Fibroblast of lung (primary cell): ENCODE results near the gene CDKAL1. TPM values are rescaled to one million over a fixed set of nuclear protein-coding genes. Genes with fewer than 3 reads are reported as not detected.
A peak's percentile ranks its signal among the peaks of the same experiment; 100 is the strongest.

ENCODE experiments used
- DNase-seq, 2 donors: peaks; one replicate each; pipeline versions ENCODE4 v3.0.0 to v3.0.0-alpha.2; 2010; ENCODE audit warnings: low read depth in 2 of 2
- H2AFZ ChIP-seq: 2 replicates; pipeline ENCODE4 v1.5.1; 2012; ENCODE audit warnings: low read length, control low read depth, inconsistent platforms
- H3K27ac ChIP-seq: 2 replicates; pipeline ENCODE4 v1.5.1; 2011; ENCODE audit warnings: low read length, control low read depth; ENCODE audit not compliant: insufficient read depth
- H3K27me3 ChIP-seq: 2 replicates; pipeline ENCODE4 v1.5.1; 2011; ENCODE audit warnings: mild to moderate bottlenecking, low read length; ENCODE audit not compliant: control insufficient read depth, insufficient read depth
- H3K36me3 ChIP-seq: 2 replicates; pipeline ENCODE4 v1.5.1; 2011; ENCODE audit warnings: low read length; ENCODE audit not compliant: control insufficient read depth, insufficient read depth
- H3K4me1 ChIP-seq: 2 replicates; pipeline ENCODE4 v1.5.1; 2011; ENCODE audit warnings: low read length; ENCODE audit not compliant: control insufficient read depth, insufficient read depth; ENCODE audit errors: extremely low read depth
- H3K4me2 ChIP-seq: 2 replicates; pipeline ENCODE4 v1.5.1; 2011; ENCODE audit warnings: low read length, control low read depth; ENCODE audit not compliant: insufficient read depth; ENCODE audit errors: extremely low read depth
- H3K4me3 ChIP-seq, 4 experiments: fragments of 200-600 bp in 1 of 4; sonication (generic) in 1 of 4; replicated peaks in 1 of 4; 2 replicates each; pipeline ENCODE4 v1.5.1; 2011 to 2016; ENCODE audit warnings: low read length in 4 of 4, low read depth in 3 of 4, mild to moderate bottlenecking in 3 of 4, control low read depth in 2 of 4, inconsistent platforms in 1 of 4, mixed read lengths in 1 of 4; ENCODE audit not compliant: insufficient read depth in 1 of 4; ENCODE audit errors: control extremely low read depth in 1 of 4
- H3K79me2 ChIP-seq: 2 replicates; pipeline ENCODE4 v1.5.1; 2012; ENCODE audit warnings: mild to moderate bottlenecking, low read length, inconsistent platforms; ENCODE audit not compliant: control insufficient read depth, insufficient read depth
- H3K9ac ChIP-seq: 2 replicates; pipeline ENCODE4 v1.5.1; 2011; ENCODE audit warnings: mild to moderate bottlenecking, low read length, control low read depth; ENCODE audit not compliant: insufficient read depth
- H3K9me3 ChIP-seq: 2 replicates; pipeline ENCODE4 v1.5.1; 2012; ENCODE audit warnings: low read depth, low read length; ENCODE audit not compliant: control insufficient read depth, insufficient read depth
- H4K20me1 ChIP-seq: 2 replicates; pipeline ENCODE4 v1.5.1; 2011; ENCODE audit warnings: low read length; ENCODE audit not compliant: control insufficient read depth, insufficient read depth; ENCODE audit errors: extremely low read depth
- EZH2 ChIP-seq: IDR thresholded peaks from 2 replicates; pipeline ENCODE4 v1.5.1; 2012; ENCODE audit warnings: low read length, control low read depth, mild to moderate bottlenecking; ENCODE audit errors: missing control alignments
- polyA plus RNA-seq, 2 donors: library from polyadenylated mRNA; depleted of rRNA in 1 of 2; stranded (reverse) in 1 of 2; unstranded in 1 of 2; fragments of >200 nt; gene quantifications; 2 replicates each; pipeline ENCODE4 v1.2.1, GENCODE V29; 2011 to 2012; ENCODE audit warnings: missing spikeins in 1 of 2
- total RNA-seq: library from RNA; depleted of rRNA; stranded (reverse); fragments of >200 nt; gene quantifications from 2 replicates; pipeline ENCODE4 v1.2.1, GENCODE V29; 2014
- TF ChIP-seq, protein P1 (sequence below), 2 donors: IDR thresholded peaks in 1 of 2; conservative IDR thresholded peaks in 1 of 2; 1 replicate in 1 of 2; 2 replicates in 1 of 2; pipeline ENCODE4 v1.5.1; 2011 to 2012; ENCODE audit warnings: low read length in 2 of 2, control low read depth in 1 of 2, inconsistent platforms in 1 of 2, low read depth in 1 of 2, mild to moderate bottlenecking in 1 of 2

Gene CDKAL1
- total and polyA plus RNA-seq, 2 donors (not counting 1 experiment from before 2014, with no cell fraction given), result 7.4 to 15.0 TPM

DNA sequence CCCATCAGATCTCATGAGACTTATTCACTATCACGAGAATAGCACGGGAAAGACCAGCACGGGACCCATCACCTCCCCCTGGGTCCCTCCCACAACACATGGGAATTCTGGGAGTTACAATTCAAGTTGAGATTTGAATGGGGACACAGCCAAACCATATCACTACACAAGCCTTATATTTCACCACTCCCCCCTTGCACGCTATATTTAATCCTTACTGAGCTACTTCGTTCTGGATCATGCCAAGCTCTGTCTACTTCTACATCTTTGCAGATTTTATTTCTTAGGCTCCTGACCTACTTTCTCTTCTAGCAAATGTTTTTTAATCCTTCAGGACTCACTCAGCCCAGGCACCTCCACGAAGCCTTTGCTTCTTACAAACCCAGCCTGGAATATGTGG, 606.7 kb downstream of the CDKAL1 start:
- DNase-seq, result no peak
- no peaks in the 10 kb centered on the region for H3K36me3 ChIP-seq
- no peaks in the 10 kb centered on the region for H3K4me1 ChIP-seq
- no peak overlapping the region for H3K9ac ChIP-seq
- H3K4me2 ChIP-seq, result no peak overlapping the region
- H3K27me3 ChIP-seq, result no peaks in the 10 kb centered on the region
- H3K9me3 ChIP-seq, result no peaks in the 10 kb centered on the region
- no peak overlapping the region for H3K4me3 ChIP-seq
- no peaks in the 10 kb centered on the region for H4K20me1 ChIP-seq
- H2AFZ ChIP-seq, result no peak overlapping the region
- no peak overlapping the region for H3K27ac ChIP-seq
- no peaks in the 10 kb centered on the region for H3K79me2 ChIP-seq
- TF ChIP-seq EZH2, result no peak
- TF ChIP-seq, protein P1, sequence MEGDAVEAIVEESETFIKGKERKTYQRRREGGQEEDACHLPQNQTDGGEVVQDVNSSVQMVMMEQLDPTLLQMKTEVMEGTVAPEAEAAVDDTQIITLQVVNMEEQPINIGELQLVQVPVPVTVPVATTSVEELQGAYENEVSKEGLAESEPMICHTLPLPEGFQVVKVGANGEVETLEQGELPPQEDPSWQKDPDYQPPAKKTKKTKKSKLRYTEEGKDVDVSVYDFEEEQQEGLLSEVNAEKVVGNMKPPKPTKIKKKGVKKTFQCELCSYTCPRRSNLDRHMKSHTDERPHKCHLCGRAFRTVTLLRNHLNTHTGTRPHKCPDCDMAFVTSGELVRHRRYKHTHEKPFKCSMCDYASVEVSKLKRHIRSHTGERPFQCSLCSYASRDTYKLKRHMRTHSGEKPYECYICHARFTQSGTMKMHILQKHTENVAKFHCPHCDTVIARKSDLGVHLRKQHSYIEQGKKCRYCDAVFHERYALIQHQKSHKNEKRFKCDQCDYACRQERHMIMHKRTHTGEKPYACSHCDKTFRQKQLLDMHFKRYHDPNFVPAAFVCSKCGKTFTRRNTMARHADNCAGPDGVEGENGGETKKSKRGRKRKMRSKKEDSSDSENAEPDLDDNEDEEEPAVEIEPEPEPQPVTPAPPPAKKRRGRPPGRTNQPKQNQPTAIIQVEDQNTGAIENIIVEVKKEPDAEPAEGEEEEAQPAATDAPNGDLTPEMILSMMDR (conservative IDR thresholded peaks at IDR 0.05 in 1 of 2, IDR thresholded peaks at IDR 0.05 in 1 of 2; ENCODE audit: low read depth in 1 of 2, low read length in 2 of 2), result no peak

- Histone ChIP-seq H3K36me3 (no peaks in the 10 kb centered on the region), H3K9me3 (no peaks in the 10 kb centered on the region), H3K4me3 (no peak overlapping the region), H3K9ac (no peak overlapping the region), H4K20me1 (no peaks in the 10 kb centered on the region), H3K79me2 (no peaks in the 10 kb centered on the region), H3K27me3 (no peaks in the 10 kb centered on the region), H3K27ac (no peak overlapping the region), H2AFZ (no peak overlapping the region), H3K4me1 (no peaks in the 10 kb centered on the region), H3K4me2 (no peak overlapping the region)
- TF ChIP-seq, protein P1 (conservative IDR thresholded peaks at IDR 0.05 in 1 of 2, IDR thresholded peaks at IDR 0.05 in 1 of 2; ENCODE audit: low read depth in 1 of 2, low read length in 2 of 2), result no peak
- no peak for TF ChIP-seq EZH2
- no peak for DNase-seq
Observed at GRCh38 chr6:21141616-21142303, 607.5 kb downstream of the CDKAL1 start.

DNA sequence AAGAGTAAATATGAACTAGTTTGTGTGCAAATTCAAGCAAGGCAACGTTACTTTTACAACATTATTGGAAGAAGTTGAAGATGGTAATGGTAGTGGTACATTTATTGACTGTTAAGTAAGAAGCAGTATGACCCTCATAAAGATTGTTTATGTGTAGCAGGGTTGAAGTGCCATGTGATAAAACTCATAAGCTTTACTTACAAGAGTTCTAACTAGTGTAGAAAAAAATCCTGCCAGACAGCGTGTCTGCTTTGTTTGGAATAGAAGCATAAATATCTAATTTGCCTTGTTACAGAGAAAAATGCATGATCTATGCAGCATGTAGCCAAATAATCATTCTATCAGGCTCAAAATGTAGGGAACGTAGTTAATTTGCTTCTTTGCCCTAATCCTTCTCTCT, 608.5 kb downstream of the CDKAL1 start:
- H3K27ac ChIP-seq, result no peak overlapping the region

More for the DNA sequence above, 608.5 kb downstream of the CDKAL1 start:
- peak in 1 of 2 donors; percentile 50 for DNase-seq
- Histone ChIP-seq H2AFZ (no peak overlapping the region), H3K9ac (no peak overlapping the region), H3K4me2 (no peak overlapping the region), H4K20me1 (no peaks in the 10 kb centered on the region), H3K79me2 (no peaks in the 10 kb centered on the region), H3K9me3 (no peaks in the 10 kb centered on the region), H3K4me1 (no peaks in the 10 kb centered on the region), H3K36me3 (no peaks in the 10 kb centered on the region), H3K4me3 (no peak overlapping the region), H3K27me3 (no peaks in the 10 kb centered on the region)
- TF ChIP-seq, protein P1 (conservative IDR thresholded peaks at IDR 0.05 in 1 of 2, IDR thresholded peaks at IDR 0.05 in 1 of 2; ENCODE audit: low read depth in 1 of 2, low read length in 2 of 2), result no peak
- TF ChIP-seq EZH2, result no peak
